Activated CD4-positive, alpha-beta memory T cell treated with anti-CD3 and anti-CD28 coated beads for 36 hours (primary cell): ENCODE results near the gene ARID1B. TPM values are rescaled to one million over a fixed set of nuclear protein-coding genes. Genes with fewer than 3 reads are reported as not detected.
A peak's percentile ranks its signal among the peaks of the same experiment; 100 is the strongest.

Experiments
- CTCF ChIA-PET: fragments of 350-600 bp; sonication (Branson Sonifier 250); formaldehyde crosslinking; loops from one replicate; lab custom pipeline; 2021; ENCODE audit warnings: antibody characterized with exemption, inconsistent platforms; lab: Charles Lee
- POLR2A ChIA-PET: fragments of 350-600 bp; sonication (Branson Sonifier 250); formaldehyde crosslinking; loops from one replicate; lab custom pipeline; 2021; ENCODE audit warnings: antibody characterized with exemption; lab: Charles Lee
- DNase-seq: peaks from one replicate; pipeline ENCODE4 v3.0.0-alpha.2; 2020
- H3K27ac Mint-ChIP-seq: one replicate; pipeline ENCODE4 v1.8.0; 2021; ENCODE audit warnings: mixed read lengths
- H3K27me3 Mint-ChIP-seq: one replicate; pipeline ENCODE4 v1.8.0; 2021; ENCODE audit warnings: mixed read lengths
- H3K36me3 Mint-ChIP-seq: one replicate; pipeline ENCODE4 v1.8.0; 2021; ENCODE audit warnings: mixed read lengths
- H3K4me1 Mint-ChIP-seq: one replicate; pipeline ENCODE4 v1.8.0; 2021; ENCODE audit warnings: low read depth, mixed read lengths
- H3K4me3 Mint-ChIP-seq: one replicate; pipeline ENCODE4 v1.8.0; 2021; ENCODE audit warnings: mild to moderate bottlenecking, mixed read lengths
- H3K9me3 Mint-ChIP-seq: one replicate; pipeline ENCODE4 v1.8.0; 2021; ENCODE audit warnings: mixed read lengths
- intact Hi-C: fragments of 100-400 bp; cut with micrococcal nuclease; formaldehyde crosslinking; loops from one replicate; pipeline ENCODE4 v1.15.1; 2023
- total RNA-seq, 2 experiments: library from RNA; stranded (reverse); gene quantifications; one replicate each; pipeline ENCODE4 v1.2.3, GENCODE V29; 2021

The ARID1B gene
- total RNA-seq, 2 experiments from 2014 or later = 39.0 to 41.5 TPM

- intact Hi-C loops = no loop called here
- H3K9me3 Mint-ChIP-seq = no peaks in the 10 kb centered on the region
- DNase-seq = no peak
- no peaks in the 10 kb centered on the region for H3K36me3 Mint-ChIP-seq
- H3K27ac Mint-ChIP-seq = no peak overlapping the region
- CTCF ChIA-PET = no interaction called here
- no peak overlapping the region for H3K4me3 Mint-ChIP-seq
- POLR2A ChIA-PET = no interaction called here
- H3K4me1 Mint-ChIP-seq = no peaks in the 10 kb centered on the region
- no peaks in the 10 kb centered on the region for H3K27me3 Mint-ChIP-seq
Observed at GRCh38 chr6:157174731-157175130, 397.6 kb downstream of the ARID1B start.

- ChIA-PET POLR2A (no interaction called here), CTCF (no interaction called here)
- DNase-seq = no peak
- intact Hi-C loops = no loop called here
- Mint-ChIP-seq H3K36me3 (peaks cover 2% of the 10 kb centered on the region), H3K27ac (no peak overlapping the region), H3K9me3 (no peaks in the 10 kb centered on the region), H3K4me1 (no peaks in the 10 kb centered on the region), H3K27me3 (no peaks in the 10 kb centered on the region), H3K4me3 (no peak overlapping the region)
Observed at GRCh38 chr6:157177731-157178336, 400.7 kb downstream of the ARID1B start.

DNA sequence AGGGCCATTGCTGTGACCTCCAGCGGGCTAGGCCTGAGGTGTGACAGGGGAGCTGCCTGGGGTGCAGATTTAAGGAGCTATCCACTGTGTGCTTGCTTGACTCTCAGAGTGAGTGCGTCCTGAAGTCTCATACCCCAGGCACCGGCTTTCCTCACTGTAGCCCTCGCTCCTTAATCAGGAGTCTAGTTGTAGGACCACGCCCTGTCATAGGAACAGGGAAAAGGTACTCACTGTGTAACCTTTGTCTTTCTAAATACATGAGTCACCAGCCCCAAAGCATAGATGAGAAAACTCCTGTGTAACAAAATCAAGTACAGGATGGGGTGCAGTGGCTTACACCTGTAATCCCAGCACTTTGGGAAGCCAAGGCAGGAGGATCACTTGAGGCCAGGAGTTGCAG, 404.5 kb downstream of the ARID1B start:
- peaks cover 8% of the 10 kb centered on the region for H3K36me3 Mint-ChIP-seq
- H3K27me3 Mint-ChIP-seq = no peaks in the 10 kb centered on the region
- no peak overlapping the region for H3K27ac Mint-ChIP-seq
- intact Hi-C loops = loop anchor here (10.0 kb wide), 1 partner anchor 617 kb away; no protein-coding TSS in a partner anchor
- ChIA-PET CTCF (interaction anchor here (0.9 kb wide), 1 partner anchor 17 kb away, joined by 3 read pairs; no protein-coding TSS in a partner anchor), POLR2A (no interaction called here)
- H3K4me3 Mint-ChIP-seq = no peak overlapping the region
- peaks cover 7% of the 10 kb centered on the region for H3K4me1 Mint-ChIP-seq
- no peaks in the 10 kb centered on the region for H3K9me3 Mint-ChIP-seq
- DNase-seq = no peak

DNA sequence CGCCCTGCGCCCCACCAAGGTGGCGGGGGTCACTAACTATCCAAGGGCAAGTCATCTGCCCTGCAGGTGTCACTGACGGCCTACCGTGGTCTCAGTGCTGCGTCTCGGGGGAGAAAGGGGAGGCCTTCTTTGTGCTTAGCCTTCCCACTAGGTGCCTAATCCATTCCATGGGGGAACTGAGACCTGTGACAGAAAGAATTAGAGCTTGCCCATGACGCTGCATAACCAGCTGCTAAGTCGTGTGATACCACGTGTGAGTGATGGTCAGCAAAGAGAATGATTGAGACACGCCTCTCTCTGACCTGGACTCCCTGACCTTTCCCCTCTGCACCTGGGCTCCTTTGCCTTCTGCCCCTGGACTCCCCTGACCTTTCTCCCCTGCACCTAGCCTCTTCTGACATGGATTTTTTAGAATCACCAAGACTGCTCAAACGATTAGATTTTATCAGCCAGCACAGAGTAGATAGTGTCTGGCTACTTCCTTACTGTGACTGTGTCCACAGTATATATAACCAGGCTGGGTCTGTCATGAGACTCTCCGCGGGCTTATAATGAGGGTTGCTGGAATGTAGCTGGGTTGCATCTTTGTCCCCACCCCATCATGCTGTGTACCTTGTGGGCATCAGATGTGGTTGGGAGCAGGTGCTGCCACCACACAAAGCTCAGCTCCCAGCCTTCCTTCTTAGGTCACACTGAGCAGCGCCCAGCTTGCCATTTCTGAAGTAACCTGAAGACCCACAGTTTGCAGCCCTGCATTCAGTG, 405.5 kb downstream of the ARID1B start:
- intact Hi-C loops = loop anchor here (10.0 kb wide), 1 partner anchor 618 kb away; no protein-coding TSS in a partner anchor
- Mint-ChIP-seq H3K4me3 (no peak overlapping the region), H3K27me3 (no peaks in the 10 kb centered on the region), H3K36me3 (peaks cover 8% of the 10 kb centered on the region), H3K9me3 (no peaks in the 10 kb centered on the region), H3K27ac (no peak overlapping the region), H3K4me1 (peaks cover 13% of the 10 kb centered on the region)
- POLR2A ChIA-PET = no interaction called here
- DNase-seq = no peak
- CTCF ChIA-PET = interaction anchor here (0.9 to 5.3 kb wide), 2 partner anchors 16 to 148 kb away, joined by 3 to 38 read pairs; no protein-coding TSS in a partner anchor

DNA sequence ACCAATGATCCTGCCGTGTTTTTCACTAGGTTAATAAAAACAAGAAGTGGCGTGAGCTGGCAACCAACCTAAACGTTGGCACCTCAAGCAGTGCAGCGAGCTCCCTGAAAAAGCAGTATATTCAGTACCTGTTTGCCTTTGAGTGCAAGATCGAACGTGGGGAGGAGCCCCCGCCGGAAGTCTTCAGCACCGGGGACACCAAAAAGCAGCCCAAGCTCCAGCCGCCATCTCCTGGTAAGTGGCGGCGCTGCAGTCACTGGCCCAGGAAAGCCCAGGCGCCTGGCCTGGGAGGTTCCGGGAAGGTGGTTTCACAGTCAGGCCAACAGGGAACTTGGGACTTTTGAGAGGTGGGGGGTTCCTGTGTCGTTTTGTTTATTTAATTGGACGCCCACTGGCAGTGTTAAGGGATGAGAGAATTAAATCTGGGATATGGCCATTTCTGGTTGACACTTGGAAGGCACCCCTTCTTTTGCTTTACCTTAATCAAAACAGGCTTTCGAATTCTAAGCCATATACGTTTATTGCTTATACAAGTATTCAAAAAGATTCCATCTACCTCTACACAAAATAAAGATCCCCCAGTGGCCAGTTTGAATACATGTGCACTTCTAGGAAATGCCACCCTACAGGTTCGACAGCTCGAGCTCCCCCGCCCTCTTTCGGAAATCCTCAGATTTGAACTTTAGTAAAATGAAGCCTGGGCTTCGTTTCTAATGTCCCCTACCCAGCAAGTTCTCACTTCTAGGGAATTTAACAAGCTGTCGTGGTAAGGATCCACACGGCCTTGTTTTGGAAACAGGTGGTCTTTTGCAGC, 407.2 kb downstream of the ARID1B start:
- Mint-ChIP-seq H3K27me3 (no peaks in the 10 kb centered on the region), H3K4me3 (peak overlapping the region; percentile 43), H3K36me3 (peaks cover 8% of the 10 kb centered on the region), H3K4me1 (peaks cover 13% of the 10 kb centered on the region), H3K9me3 (no peaks in the 10 kb centered on the region), H3K27ac (peak overlapping the region; percentile 62)
- peak; percentile 75 for DNase-seq
- intact Hi-C loops = loop anchor here (1.0 to 10.0 kb wide), 2 partner anchors 150 to 620 kb away; no protein-coding TSS in a partner anchor
- CTCF ChIA-PET = interaction anchor here (0.6 to 5.3 kb wide), 24 partner anchors 11 to 618 kb away, joined by 3 to 38 read pairs (median 3); no protein-coding TSS in a partner anchor
- POLR2A ChIA-PET = no interaction called here

- no peaks in the 10 kb centered on the region for H3K27me3 Mint-ChIP-seq
- H3K4me3 Mint-ChIP-seq = no peak overlapping the region
- H3K36me3 Mint-ChIP-seq = peaks cover 15% of the 10 kb centered on the region
- H3K9me3 Mint-ChIP-seq = no peaks in the 10 kb centered on the region
- intact Hi-C loops = loop anchor here (10.0 kb wide), 1 partner anchor 620 kb away; no protein-coding TSS in a partner anchor
- H3K27ac Mint-ChIP-seq = peak overlapping the region; percentile 10
- no peak for DNase-seq
- H3K4me1 Mint-ChIP-seq = peaks cover 13% of the 10 kb centered on the region
- CTCF ChIA-PET = interaction anchor here (0.8 to 5.3 kb wide), 7 partner anchors 10 to 201 kb away, joined by 3 to 38 read pairs (median 4); no protein-coding TSS in a partner anchor
- POLR2A ChIA-PET = no interaction called here
Observed at GRCh38 chr6:157185171-157185570, 408.0 kb downstream of the ARID1B start.

DNA sequence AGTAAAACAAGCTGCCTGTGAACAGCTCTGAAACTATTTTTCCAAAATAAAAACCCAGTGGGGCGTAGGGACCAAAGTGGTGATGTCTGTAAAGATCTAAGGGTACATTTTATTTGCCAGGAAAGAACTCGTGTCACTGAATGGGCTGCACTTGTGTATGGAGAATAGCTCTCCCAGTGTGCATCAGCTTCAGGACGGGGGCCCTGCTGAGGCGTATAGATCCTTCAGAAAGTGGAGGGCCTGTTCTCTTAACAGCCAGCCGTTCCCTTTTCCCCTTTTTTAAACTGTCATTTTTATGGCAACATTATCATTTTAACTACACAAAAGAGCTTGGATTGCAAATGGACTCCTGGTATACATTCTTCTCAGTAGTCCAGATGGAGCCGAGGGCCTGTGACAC, 408.8 kb downstream of the ARID1B start:
- POLR2A ChIA-PET = no interaction called here
- intact Hi-C loops = loop anchor here (10.0 kb wide), 1 partner anchor 621 kb away; no protein-coding TSS in a partner anchor
- CTCF ChIA-PET = interaction anchor here (1.1 to 5.3 kb wide), 3 partner anchors 9 to 152 kb away, joined by 3 to 38 read pairs (median 6); no protein-coding TSS in a partner anchor
- Mint-ChIP-seq H3K4me1 (peaks cover 13% of the 10 kb centered on the region), H3K27me3 (no peaks in the 10 kb centered on the region), H3K36me3 (peaks cover 23% of the 10 kb centered on the region), H3K9me3 (no peaks in the 10 kb centered on the region), H3K4me3 (no peak overlapping the region), H3K27ac (no peak overlapping the region)
- no peak for DNase-seq

GRCh38 chr6:157186785-157187181, 409.6 kb downstream of the ARID1B start:
- H3K27me3 Mint-ChIP-seq = no peaks in the 10 kb centered on the region
- H3K4me3 Mint-ChIP-seq = no peak overlapping the region
- H3K4me1 Mint-ChIP-seq = peaks cover 13% of the 10 kb centered on the region
- no peak overlapping the region for H3K27ac Mint-ChIP-seq
- CTCF ChIA-PET = interaction anchor here (1.0 to 5.3 kb wide), 4 partner anchors 8 to 152 kb away, joined by 3 to 38 read pairs (median 5); no protein-coding TSS in a partner anchor
- no peak for DNase-seq
- POLR2A ChIA-PET = no interaction called here
- no peaks in the 10 kb centered on the region for H3K9me3 Mint-ChIP-seq
- H3K36me3 Mint-ChIP-seq = peaks cover 26% of the 10 kb centered on the region
- intact Hi-C loops = loop anchor here (10.0 kb wide), 1 partner anchor 622 kb away; no protein-coding TSS in a partner anchor

GRCh38 chr6:157187182-157188083, 410.3 kb downstream of the ARID1B start:
- peaks cover 13% of the 10 kb centered on the region for H3K4me1 Mint-ChIP-seq
- intact Hi-C loops = loop anchor here (10.0 kb wide), 1 partner anchor 623 kb away; no protein-coding TSS in a partner anchor
- ChIA-PET CTCF (interaction anchor here (1.0 to 5.3 kb wide), 3 partner anchors 49 to 153 kb away, joined by 3 to 38 read pairs (median 4); no protein-coding TSS in a partner anchor), POLR2A (no interaction called here)
- no peaks in the 10 kb centered on the region for H3K27me3 Mint-ChIP-seq
- H3K36me3 Mint-ChIP-seq = peaks cover 27% of the 10 kb centered on the region
- no peak overlapping the region for H3K4me3 Mint-ChIP-seq
- H3K9me3 Mint-ChIP-seq = no peaks in the 10 kb centered on the region
- no peak for DNase-seq
- no peak overlapping the region for H3K27ac Mint-ChIP-seq

GRCh38 chr6:157188213-157188612, 411.0 kb downstream of the ARID1B start:
- Mint-ChIP-seq H3K4me3 (no peak overlapping the region), H3K27ac (no peak overlapping the region), H3K9me3 (no peaks in the 10 kb centered on the region), H3K27me3 (no peaks in the 10 kb centered on the region), H3K4me1 (peaks cover 19% of the 10 kb centered on the region), H3K36me3 (peaks cover 31% of the 10 kb centered on the region)
- CTCF ChIA-PET = interaction anchor here (1.5 kb wide), 1 partner anchor 48 kb away, joined by 4 read pairs; no protein-coding TSS in a partner anchor
- no peak for DNase-seq
- intact Hi-C loops = loop anchor here (10.0 kb wide), 1 partner anchor 623 kb away; no protein-coding TSS in a partner anchor
- POLR2A ChIA-PET = no interaction called here
